ENCODE results near the gene POGK. TPM values are rescaled to one million over a fixed set of nuclear protein-coding genes. Genes with fewer than 3 reads are reported as not detected.

Gene POGK
- total and polyA plus RNA-seq, 5 donors = 8.6 to 23.1 (median 19.6) TPM

- Histone ChIP-seq H3K4me1 (ENCODE audit: control insufficient read depth, insufficient read depth, low read length) (no peaks in the 10 kb centered on the region), H3K9me3 (ENCODE audit: control insufficient read depth, low read length) (no peaks in the 10 kb centered on the region), H3K27ac (ENCODE audit: low read length) (no peak overlapping the region), H3K4me3 (ENCODE audit: low read length) (no peak overlapping the region), H3K27me3 (ENCODE audit: control insufficient read depth, insufficient read depth) (no peaks in the 10 kb centered on the region)
- intact Hi-C loops (cut with DNase I) = no loop called here
- ATAC-seq (no peak), DNase-seq (no peak)
- WGBS = 93% methylated on average over 3 of the region's 3 CpGs
Measured at GRCh38 chr1:166857995-166858394, 18.7 kb downstream of the POGK start.

GRCh38 chr1:166858726-166859419, 19.6 kb downstream of the POGK start:
- Histone ChIP-seq H3K27me3 (ENCODE audit: control insufficient read depth, insufficient read depth) (no peaks in the 10 kb centered on the region), H3K27ac (ENCODE audit: low read length) (peak overlapping the region; percentile 23), H3K9me3 (ENCODE audit: control insufficient read depth, low read length) (no peaks in the 10 kb centered on the region), H3K4me3 (ENCODE audit: low read length) (no peak overlapping the region), H3K4me1 (ENCODE audit: control insufficient read depth, insufficient read depth, low read length) (no peaks in the 10 kb centered on the region)
- ATAC-seq (peak in 1 of 2 donors; percentile 38), DNase-seq (no peak)
- 81% methylated on average over 7 of the region's 7 CpGs for WGBS
- intact Hi-C loops (cut with DNase I) = no loop called here

GRCh38 chr1:166859597-166859996, 20.3 kb downstream of the POGK start:
- Histone ChIP-seq H3K27ac (ENCODE audit: low read length) (no peak overlapping the region), H3K4me1 (ENCODE audit: control insufficient read depth, insufficient read depth, low read length) (no peaks in the 10 kb centered on the region), H3K27me3 (ENCODE audit: control insufficient read depth, insufficient read depth) (no peaks in the 10 kb centered on the region), H3K9me3 (ENCODE audit: control insufficient read depth, low read length) (no peaks in the 10 kb centered on the region), H3K4me3 (ENCODE audit: low read length) (no peak overlapping the region)
- intact Hi-C loops (cut with DNase I) = no loop called here
- DNase-seq = no peak
- WGBS = 74% methylated on average over 5 of the region's 5 CpGs
- peak; percentile 29 to 45 for ATAC-seq

GRCh38 chr1:166865926-166866325, 26.7 kb downstream of the POGK start:
- ATAC-seq (peak; percentile 53 to 67), DNase-seq (peak in 1 of 3 donors; percentile 65)
- 55% methylated on average over 5 of the region's 5 CpGs for WGBS
- Histone ChIP-seq H3K27ac (ENCODE audit: low read length) (no peak overlapping the region), H3K9me3 (ENCODE audit: control insufficient read depth, low read length) (no peaks in the 10 kb centered on the region), H3K4me1 (ENCODE audit: control insufficient read depth, insufficient read depth, low read length) (peaks cover 2% of the 10 kb centered on the region), H3K27me3 (ENCODE audit: control insufficient read depth, insufficient read depth) (no peaks in the 10 kb centered on the region), H3K4me3 (ENCODE audit: low read length) (no peak overlapping the region)
- intact Hi-C loops (cut with DNase I) = no loop called here

GRCh38 chr1:166868639-166869038, 29.4 kb downstream of the POGK start:
- H3K27me3 ChIP-seq (ENCODE audit: control insufficient read depth, insufficient read depth) = no peaks in the 10 kb centered on the region
- no peaks in the 10 kb centered on the region for H3K9me3 ChIP-seq (ENCODE audit: control insufficient read depth, low read length)
- no peak overlapping the region for H3K27ac ChIP-seq (ENCODE audit: low read length)
- ATAC-seq (peak in 1 of 2 donors; percentile 27), DNase-seq (no peak)
- intact Hi-C loops (cut with DNase I) = no loop called here
- H3K4me1 ChIP-seq (ENCODE audit: control insufficient read depth, insufficient read depth, low read length) = peaks cover 4% of the 10 kb centered on the region
- 91% methylated on average over 7 of the region's 7 CpGs for WGBS
- H3K4me3 ChIP-seq (ENCODE audit: low read length) = no peak overlapping the region

GRCh38 chr1:166869318-166870099, 30.2 kb downstream of the POGK start:
- no peak for DNase-seq
- ATAC-seq = no peak
- intact Hi-C loops (cut with DNase I) = no loop called here
- Histone ChIP-seq H3K27me3 (ENCODE audit: control insufficient read depth, insufficient read depth) (no peaks in the 10 kb centered on the region), H3K9me3 (ENCODE audit: control insufficient read depth, low read length) (no peaks in the 10 kb centered on the region), H3K4me3 (ENCODE audit: low read length) (no peak overlapping the region), H3K27ac (ENCODE audit: low read length) (no peak overlapping the region), H3K4me1 (ENCODE audit: control insufficient read depth, insufficient read depth, low read length) (peaks cover 4% of the 10 kb centered on the region)
- WGBS = 59% methylated on average over 3 of the region's 3 CpGs

- H3K9me3 ChIP-seq (ENCODE audit: control insufficient read depth, low read length) = no peaks in the 10 kb centered on the region
- peaks cover 4% of the 10 kb centered on the region for H3K4me1 ChIP-seq (ENCODE audit: control insufficient read depth, insufficient read depth, low read length)
- WGBS = 92% methylated on average over 4 of the region's 4 CpGs
- DNase-seq = no peak
- no peak for ATAC-seq
- H3K27ac ChIP-seq (ENCODE audit: low read length) = no peak overlapping the region
- H3K27me3 ChIP-seq (ENCODE audit: control insufficient read depth, insufficient read depth) = no peaks in the 10 kb centered on the region
- no peak overlapping the region for H3K4me3 ChIP-seq (ENCODE audit: low read length)
- intact Hi-C loops (cut with DNase I) = no loop called here
Measured at GRCh38 chr1:166870584-166870983, 31.3 kb downstream of the POGK start.

- ATAC-seq (no peak), DNase-seq (no peak)
- H3K27me3 ChIP-seq (ENCODE audit: control insufficient read depth, insufficient read depth) = no peaks in the 10 kb centered on the region
- H3K27ac ChIP-seq (ENCODE audit: low read length) = no peak overlapping the region
- H3K4me3 ChIP-seq (ENCODE audit: low read length) = no peak overlapping the region
- intact Hi-C loops (cut with DNase I) = no loop called here
- H3K4me1 ChIP-seq (ENCODE audit: control insufficient read depth, insufficient read depth, low read length) = peaks cover 2% of the 10 kb centered on the region
- no peaks in the 10 kb centered on the region for H3K9me3 ChIP-seq (ENCODE audit: control insufficient read depth, low read length)
- WGBS = 96% methylated on average over 8 of the region's 8 CpGs
Measured at GRCh38 chr1:166874464-166874863, 35.2 kb downstream of the POGK start.

- DNase-seq (no peak), ATAC-seq (no peak)
- peak overlapping the region; percentile 88 for H3K4me3 ChIP-seq (ENCODE audit: low read length)
- H3K9me3 ChIP-seq (ENCODE audit: control insufficient read depth, low read length) = no peaks in the 10 kb centered on the region
- H3K27ac ChIP-seq (ENCODE audit: low read length) = peak overlapping the region; percentile 89
- H3K27me3 ChIP-seq (ENCODE audit: control insufficient read depth, insufficient read depth) = no peaks in the 10 kb centered on the region
- peaks cover 2% of the 10 kb centered on the region for H3K4me1 ChIP-seq (ENCODE audit: control insufficient read depth, insufficient read depth, low read length)
- intact Hi-C loops (cut with DNase I) = no loop called here
- WGBS = 42% methylated on average over 8 of the region's 8 CpGs
Measured at GRCh38 chr1:166875302-166875733, 36.0 kb downstream of the POGK start.

- WGBS = under 1% methylated on average over 84 of the region's 84 CpGs
- intact Hi-C loops (cut with DNase I) = no loop called here
- H3K9me3 ChIP-seq (ENCODE audit: control insufficient read depth, low read length) = no peaks in the 10 kb centered on the region
- DNase-seq (peak; percentile 99 to 100 (median 99)), ATAC-seq (peak; percentile 97 to 98)
- H3K4me3 ChIP-seq (ENCODE audit: low read length) = peak within 1 kb of the TSS; percentile 88
- peak within 1 kb of the TSS; percentile 89 for H3K27ac ChIP-seq (ENCODE audit: low read length)
- H3K4me1 ChIP-seq (ENCODE audit: control insufficient read depth, insufficient read depth, low read length) = peaks cover 2% of the 10 kb centered on the region
- H3K27me3 ChIP-seq (ENCODE audit: control insufficient read depth, insufficient read depth) = no peaks in the 10 kb centered on the region
Measured at GRCh38 chr1:166875734-166876539, 36.7 kb downstream of the POGK start, which contains the start of gene TADA1. TSS of gene TADA1 (minus strand) at chr1:166876264. CDS start at chr1:166876233, 31 bp downstream.

GRCh38 chr1:166876540-166876838, 37.2 kb downstream of the POGK start:
- H3K27me3 ChIP-seq (ENCODE audit: control insufficient read depth, insufficient read depth) = no peaks in the 10 kb centered on the region
- 3% methylated on average over 7 of the region's 7 CpGs for WGBS
- no peaks in the 10 kb centered on the region for H3K9me3 ChIP-seq (ENCODE audit: control insufficient read depth, low read length)
- H3K4me1 ChIP-seq (ENCODE audit: control insufficient read depth, insufficient read depth, low read length) = peaks cover 2% of the 10 kb centered on the region
- ATAC-seq = no peak
- H3K4me3 ChIP-seq (ENCODE audit: low read length) = peak overlapping the region; percentile 42
- H3K27ac ChIP-seq (ENCODE audit: low read length) = no peak overlapping the region
- no peak for DNase-seq
- intact Hi-C loops (cut with DNase I) = no loop called here

Data from right cardiac atrium (tissue), 5 donors.